ENCODE results near the gene SYNDIG1L.

The SYNDIG1L gene

GRCh38 chr14:74424606-74425005, 1.4 kb downstream of the SYNDIG1L start:
- no peak overlapping the region for H3K27ac ChIP-seq (ENCODE audit: poor library complexity, severe bottlenecking)
- no peak for ATAC-seq (ENCODE audit: low read depth)
- no peak overlapping the region for H3K4me3 ChIP-seq (ENCODE audit: severe bottlenecking)
- no peak for DNase-seq (ENCODE audit: low spot score)
- H3K27me3 ChIP-seq (ENCODE audit: insufficient read depth, poor library complexity, severe bottlenecking): peaks cover 65% of the 10 kb centered on the region
- no peaks in the 10 kb centered on the region for H3K4me1 ChIP-seq (ENCODE audit: insufficient read depth, poor library complexity, severe bottlenecking)
- no peak for TF ChIP-seq CTCF (IDR thresholded peaks at IDR 0.05; ENCODE audit: poor library complexity, severe bottlenecking)
- no peaks in the 10 kb centered on the region for H3K9me3 ChIP-seq (ENCODE audit: severe bottlenecking)
- H3K36me3 ChIP-seq (ENCODE audit: low read depth): no peaks in the 10 kb centered on the region

GRCh38 chr14:74423246-74423645, 2.8 kb downstream of the SYNDIG1L start:
- no peak overlapping the region for H3K4me3 ChIP-seq (ENCODE audit: severe bottlenecking)
- peaks cover 75% of the 10 kb centered on the region for H3K27me3 ChIP-seq (ENCODE audit: insufficient read depth, poor library complexity, severe bottlenecking)
- H3K9me3 ChIP-seq (ENCODE audit: severe bottlenecking): no peaks in the 10 kb centered on the region
- H3K4me1 ChIP-seq (ENCODE audit: insufficient read depth, poor library complexity, severe bottlenecking): no peaks in the 10 kb centered on the region
- no peak overlapping the region for H3K27ac ChIP-seq (ENCODE audit: poor library complexity, severe bottlenecking)
- H3K36me3 ChIP-seq (ENCODE audit: low read depth): no peaks in the 10 kb centered on the region
- no peak for DNase-seq (ENCODE audit: low spot score)
- TF ChIP-seq CTCF (IDR thresholded peaks at IDR 0.05; ENCODE audit: poor library complexity, severe bottlenecking): no peak
- no peak for ATAC-seq (ENCODE audit: low read depth)

DNA sequence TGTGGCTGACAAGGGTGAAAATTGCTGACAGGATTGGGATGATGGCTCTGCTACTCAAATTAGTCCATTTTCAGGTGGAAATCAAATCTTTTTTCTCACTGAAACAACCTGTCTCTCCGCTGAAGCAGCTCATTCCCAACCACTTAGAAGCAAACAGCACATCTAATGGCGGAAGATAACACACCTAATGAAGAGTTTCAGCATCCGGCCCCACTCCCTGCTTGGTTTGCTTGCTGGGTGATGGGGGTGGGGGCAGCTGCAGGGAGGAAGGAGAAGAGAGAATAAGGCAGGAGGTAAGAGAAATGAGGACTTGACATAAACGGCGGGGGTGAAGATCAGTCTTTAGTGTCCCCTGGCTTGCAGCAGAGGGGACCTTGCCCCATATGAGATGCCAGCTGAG, 4.0 kb downstream of the SYNDIG1L start:
- ATAC-seq (ENCODE audit: low read depth) (no peak), DNase-seq (ENCODE audit: low spot score) (no peak)
- TF ChIP-seq CTCF (IDR thresholded peaks at IDR 0.05; ENCODE audit: poor library complexity, severe bottlenecking): no peak
- Histone ChIP-seq H3K27ac (ENCODE audit: poor library complexity, severe bottlenecking) (no peak overlapping the region), H3K9me3 (ENCODE audit: severe bottlenecking) (no peaks in the 10 kb centered on the region), H3K27me3 (ENCODE audit: insufficient read depth, poor library complexity, severe bottlenecking) (peaks cover 77% of the 10 kb centered on the region), H3K4me3 (ENCODE audit: severe bottlenecking) (no peak overlapping the region), H3K36me3 (ENCODE audit: low read depth) (no peaks in the 10 kb centered on the region), H3K4me1 (ENCODE audit: insufficient read depth, poor library complexity, severe bottlenecking) (no peaks in the 10 kb centered on the region)

DNA sequence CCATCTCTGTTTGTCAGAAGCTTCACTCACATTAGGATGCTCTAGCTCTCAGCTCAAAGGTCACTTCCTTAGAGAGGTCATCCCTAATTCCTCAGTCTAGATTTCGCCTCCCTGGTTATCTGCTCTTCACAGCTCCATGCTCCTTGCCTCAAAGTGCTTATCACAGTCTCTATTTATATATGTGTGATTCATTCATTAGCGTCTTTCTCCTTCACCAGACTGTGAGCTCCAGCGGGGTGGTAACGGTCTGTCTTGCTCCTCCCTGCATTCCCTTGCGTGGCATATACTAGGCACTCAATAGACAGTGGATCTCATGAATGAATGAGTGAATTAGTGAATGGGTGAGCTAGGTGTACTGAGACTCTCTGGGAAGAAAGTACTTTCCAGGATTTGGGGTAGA, 6.9 kb downstream of the SYNDIG1L start:
- no peaks in the 10 kb centered on the region for H3K36me3 ChIP-seq (ENCODE audit: low read depth)
- no peak for TF ChIP-seq CTCF (IDR thresholded peaks at IDR 0.05; ENCODE audit: poor library complexity, severe bottlenecking)

DNA sequence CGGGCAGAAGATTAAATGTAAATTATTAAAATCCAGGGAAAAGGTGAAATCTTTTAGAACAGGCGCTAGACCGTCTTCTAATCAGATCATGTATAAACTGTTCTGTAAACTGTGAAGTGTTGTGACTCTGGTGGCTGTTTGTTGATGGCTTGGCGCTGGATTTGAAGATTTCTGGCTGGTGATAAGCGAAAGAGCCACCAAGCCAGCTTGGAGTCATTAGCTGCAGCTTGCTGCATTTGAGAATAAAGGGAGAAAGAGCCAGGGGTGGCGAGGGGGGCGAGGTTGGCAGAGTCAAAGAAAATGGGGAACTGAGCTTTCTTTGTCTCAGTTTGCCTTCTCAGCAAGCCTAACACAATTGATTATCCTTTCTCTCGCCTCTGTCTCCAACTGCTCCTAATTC, 8.0 kb downstream of the SYNDIG1L start:
- Histone ChIP-seq H3K27me3 (ENCODE audit: insufficient read depth, poor library complexity, severe bottlenecking) (peaks cover 60% of the 10 kb centered on the region), H3K4me1 (ENCODE audit: insufficient read depth, poor library complexity, severe bottlenecking) (no peaks in the 10 kb centered on the region), H3K9me3 (ENCODE audit: severe bottlenecking) (no peaks in the 10 kb centered on the region), H3K36me3 (ENCODE audit: low read depth) (no peaks in the 10 kb centered on the region), H3K27ac (ENCODE audit: poor library complexity, severe bottlenecking) (no peak overlapping the region), H3K4me3 (ENCODE audit: severe bottlenecking) (no peak overlapping the region)
- DNase-seq (ENCODE audit: low spot score) (no peak), ATAC-seq (ENCODE audit: low read depth) (no peak)
- TF ChIP-seq CTCF (IDR thresholded peaks at IDR 0.05; ENCODE audit: poor library complexity, severe bottlenecking): no peak

More for the DNA sequence above, 6.9 kb downstream of the SYNDIG1L start:
- ATAC-seq (ENCODE audit: low read depth) (no peak), DNase-seq (ENCODE audit: low spot score) (no peak)
- Histone ChIP-seq H3K27me3 (ENCODE audit: insufficient read depth, poor library complexity, severe bottlenecking) (peaks cover 66% of the 10 kb centered on the region), H3K4me3 (ENCODE audit: severe bottlenecking) (no peak overlapping the region), H3K9me3 (ENCODE audit: severe bottlenecking) (no peaks in the 10 kb centered on the region), H3K27ac (ENCODE audit: poor library complexity, severe bottlenecking) (no peak overlapping the region), H3K4me1 (ENCODE audit: insufficient read depth, poor library complexity, severe bottlenecking) (no peaks in the 10 kb centered on the region)

Data from RWPE2 (cell line).